ENCODE results near the gene DSCAM.

GRCh38 chr21:40699366-40699765 is 147.6 kb downstream of the DSCAM start:
- TF ChIP-seq CTCF (IDR thresholded peaks at IDR 0.05): no peak
- TF ChIP-seq POLR2A (IDR thresholded peaks at IDR 0.05): no peak

Data from uterus (tissue), 2 donors.